Measurements from ENCODE around the gene SUV39H2. TPM values are rescaled to one million over a fixed set of nuclear protein-coding genes. Genes with fewer than 3 reads are reported as not detected.
A peak's percentile ranks its signal among the peaks of the same experiment; 100 is the strongest.

The SUV39H2 gene
- total and polyA plus RNA-seq, 2 experiments from 2014 or later, result 9.3 to 14.6 TPM

- 2% methylated on average over 5 of the region's 5 CpGs for WGBS, 2 experiments (ENCODE audit: low coverage in 1 of 2, low lambda C conversion rate in 2 of 2, missing lambda C conversion rate in 2 of 2)
- Histone ChIP-seq H3K4me1 (ENCODE audit: insufficient read depth) (peaks cover 18% of the 10 kb centered on the region; the same call in 1 of the 2 replicates), H2AFZ (peak overlapping the region; percentile 89), H4K20me1 (ENCODE audit: insufficient read depth) (no peaks in the 10 kb centered on the region), H3K79me2 (ENCODE audit: insufficient read depth) (peaks cover 82% of the 10 kb centered on the region), H3K4me3 (peak overlapping the region; percentile 82), H3K9ac (peak overlapping the region; percentile 89), H3K9me2 (ENCODE audit: insufficient read depth) (no peaks in the 10 kb centered on the region), H3K9me3 (ENCODE audit: low read depth) (no peaks in the 10 kb centered on the region), H3K27me3 (replicated peaks; ENCODE audit: insufficient read depth) (no peaks in the 10 kb centered on the region), H3F3A (ENCODE audit: insufficient read depth) (0 out of 2 replicates have a peak, but pooled peaks cover under 1% of the 10 kb centered on the region), H3K36me3 (ENCODE audit: low read depth) (no peaks in the 10 kb centered on the region), H3K4me2 (ENCODE audit: unreplicated experiment) (peak overlapping the region; percentile 80), H3K27ac (no peak overlapping the region)
- no peak for DNase-seq
- TF ChIP-seq EZH2phosphoT487 (IDR thresholded peaks at IDR 0.05; ENCODE audit: insufficient read depth, low read depth) (no peak), EZH2 (IDR thresholded peaks at IDR 0.05; ENCODE audit: insufficient read depth, poor library complexity, severe bottlenecking) (no peak)
- in situ Hi-C loops (cut with MboI), result no loop called here
Measured at GRCh38 chr10:14879928-14880193, 1.2 kb downstream of the SUV39H2 start.

- peak overlapping the region; percentile 89 for H2AFZ ChIP-seq
- H4K20me1 ChIP-seq (ENCODE audit: insufficient read depth), result no peaks in the 10 kb centered on the region
- peak overlapping the region; percentile 89 for H3K9ac ChIP-seq
- H3F3A ChIP-seq (ENCODE audit: insufficient read depth), result no peaks in the 10 kb centered on the region
- no peaks in the 10 kb centered on the region for H3K27me3 ChIP-seq (replicated peaks; ENCODE audit: insufficient read depth)
- no peaks in the 10 kb centered on the region for H3K36me3 ChIP-seq (ENCODE audit: low read depth)
- in situ Hi-C loops (cut with MboI), result no loop called here
- no peaks in the 10 kb centered on the region for H3K9me2 ChIP-seq (ENCODE audit: insufficient read depth)
- H3K9me3 ChIP-seq (ENCODE audit: low read depth), result no peaks in the 10 kb centered on the region
- peaks cover 86% of the 10 kb centered on the region for H3K79me2 ChIP-seq (ENCODE audit: insufficient read depth)
- peak overlapping the region; percentile 80 for H3K4me2 ChIP-seq (ENCODE audit: unreplicated experiment)
- H3K4me1 ChIP-seq (ENCODE audit: insufficient read depth), result 0 out of 2 replicates have a peak, but pooled peaks cover 16% of the 10 kb centered on the region
- peak overlapping the region; percentile 82 for H3K4me3 ChIP-seq
- 63 to 72% methylated on average over 7 of the region's 7 CpGs for WGBS, 2 experiments (ENCODE audit: low coverage in 1 of 2, low lambda C conversion rate in 2 of 2, missing lambda C conversion rate in 2 of 2)
- H3K27ac ChIP-seq, result no peak overlapping the region
- TF ChIP-seq EZH2 (IDR thresholded peaks at IDR 0.05; ENCODE audit: insufficient read depth, poor library complexity, severe bottlenecking) (no peak), EZH2phosphoT487 (IDR thresholded peaks at IDR 0.05; ENCODE audit: insufficient read depth, low read depth) (no peak)
- DNase-seq, result peak; percentile 18
Measured at GRCh38 chr10:14880229-14880628, 1.6 kb downstream of the SUV39H2 start.

GRCh38 chr10:14884082-14884481, 5.4 kb downstream of the SUV39H2 start:
- Histone ChIP-seq H3K9ac (no peak overlapping the region), H3K9me2 (ENCODE audit: insufficient read depth) (no peaks in the 10 kb centered on the region), H3K9me3 (ENCODE audit: low read depth) (no peaks in the 10 kb centered on the region), H3K36me3 (ENCODE audit: low read depth) (no peaks in the 10 kb centered on the region), H3K4me2 (ENCODE audit: unreplicated experiment) (no peak overlapping the region), H3K4me1 (ENCODE audit: insufficient read depth) (0 out of 2 replicates have a peak, but pooled peaks cover 10% of the 10 kb centered on the region), H3K27me3 (replicated peaks; ENCODE audit: insufficient read depth) (no peaks in the 10 kb centered on the region), H4K20me1 (ENCODE audit: insufficient read depth) (no peaks in the 10 kb centered on the region), H3F3A (ENCODE audit: insufficient read depth) (no peaks in the 10 kb centered on the region), H3K4me3 (no peak overlapping the region), H3K27ac (no peak overlapping the region), H3K79me2 (ENCODE audit: insufficient read depth) (peaks cover 99% of the 10 kb centered on the region), H2AFZ (no peak overlapping the region)
- TF ChIP-seq EZH2 (IDR thresholded peaks at IDR 0.05; ENCODE audit: insufficient read depth, poor library complexity, severe bottlenecking), result no peak
- TF ChIP-seq EZH2phosphoT487 (IDR thresholded peaks at IDR 0.05; ENCODE audit: insufficient read depth, low read depth), result no peak
- WGBS, 2 experiments (ENCODE audit: low coverage in 1 of 2, low lambda C conversion rate in 2 of 2, missing lambda C conversion rate in 2 of 2), result 92 to 93% methylated on average over 3 of the region's 3 CpGs
- DNase-seq, result peak; percentile 3
- in situ Hi-C loops (cut with MboI), result no loop called here

GRCh38 chr10:14889318-14889717, 10.7 kb downstream of the SUV39H2 start:
- H3K27ac ChIP-seq, result no peak overlapping the region
- no peaks in the 10 kb centered on the region for H3F3A ChIP-seq (ENCODE audit: insufficient read depth)
- TF ChIP-seq EZH2phosphoT487 (IDR thresholded peaks at IDR 0.05; ENCODE audit: insufficient read depth, low read depth), result no peak
- TF ChIP-seq EZH2 (IDR thresholded peaks at IDR 0.05; ENCODE audit: insufficient read depth, poor library complexity, severe bottlenecking), result no peak
- no peaks in the 10 kb centered on the region for H3K9me2 ChIP-seq (ENCODE audit: insufficient read depth)
- no peak overlapping the region for H3K4me3 ChIP-seq
- no peaks in the 10 kb centered on the region for H3K27me3 ChIP-seq (replicated peaks; ENCODE audit: insufficient read depth)
- in situ Hi-C loops (cut with MboI), result no loop called here
- no peaks in the 10 kb centered on the region for H3K36me3 ChIP-seq (ENCODE audit: low read depth)
- no peaks in the 10 kb centered on the region for H3K9me3 ChIP-seq (ENCODE audit: low read depth)
- no peak overlapping the region for H2AFZ ChIP-seq
- H3K4me1 ChIP-seq (ENCODE audit: insufficient read depth), result no peaks in the 10 kb centered on the region
- no peaks in the 10 kb centered on the region for H4K20me1 ChIP-seq (ENCODE audit: insufficient read depth)
- H3K4me2 ChIP-seq (ENCODE audit: unreplicated experiment), result no peak overlapping the region
- peaks cover 92% of the 10 kb centered on the region for H3K79me2 ChIP-seq (ENCODE audit: insufficient read depth)
- no peak overlapping the region for H3K9ac ChIP-seq
- 95 to 98% methylated on average over 2 of the region's 2 CpGs for WGBS, 2 experiments (ENCODE audit: low coverage in 1 of 2, low lambda C conversion rate in 2 of 2, missing lambda C conversion rate in 2 of 2)
- peak; percentile 34 for DNase-seq

GRCh38 chr10:14891151-14891550, 12.5 kb downstream of the SUV39H2 start:
- no peaks in the 10 kb centered on the region for H4K20me1 ChIP-seq (ENCODE audit: insufficient read depth)
- no peak for DNase-seq
- in situ Hi-C loops (cut with MboI), result no loop called here
- H3K4me2 ChIP-seq (ENCODE audit: unreplicated experiment), result no peak overlapping the region
- H3K4me3 ChIP-seq, result no peak overlapping the region
- no peaks in the 10 kb centered on the region for H3K9me2 ChIP-seq (ENCODE audit: insufficient read depth)
- H2AFZ ChIP-seq, result no peak overlapping the region
- no peaks in the 10 kb centered on the region for H3K36me3 ChIP-seq (ENCODE audit: low read depth)
- WGBS, 2 experiments (ENCODE audit: low coverage in 1 of 2, low lambda C conversion rate in 2 of 2, missing lambda C conversion rate in 2 of 2), result 93 to 95% methylated on average over 1 of the region's 1 CpG
- no peak overlapping the region for H3K27ac ChIP-seq
- H3K79me2 ChIP-seq (ENCODE audit: insufficient read depth), result peaks cover 90% of the 10 kb centered on the region
- TF ChIP-seq EZH2 (IDR thresholded peaks at IDR 0.05; ENCODE audit: insufficient read depth, poor library complexity, severe bottlenecking) (no peak), EZH2phosphoT487 (IDR thresholded peaks at IDR 0.05; ENCODE audit: insufficient read depth, low read depth) (no peak)
- H3F3A ChIP-seq (ENCODE audit: insufficient read depth), result no peaks in the 10 kb centered on the region
- H3K9me3 ChIP-seq (ENCODE audit: low read depth), result no peaks in the 10 kb centered on the region
- no peaks in the 10 kb centered on the region for H3K27me3 ChIP-seq (replicated peaks; ENCODE audit: insufficient read depth)
- H3K9ac ChIP-seq, result no peak overlapping the region
- H3K4me1 ChIP-seq (ENCODE audit: insufficient read depth), result no peaks in the 10 kb centered on the region
